Pancreas (tissue), 10 donors: ENCODE measurements around the gene CD58. TPM values are rescaled to one million over a fixed set of nuclear protein-coding genes. Genes with fewer than 3 reads are reported as not detected.

Experiments used
- ATAC-seq, 4 donors: fragments of 200-7000 bp; cut with Tn5 transposase; one replicate each; pipeline versions ENCODE4 v1.8.0 to v1.9.1; 2020; ENCODE audit warnings: mild to moderate bottlenecking in 4 of 4, moderate library complexity in 4 of 4
- DNase-seq, 6 donors: peaks; one replicate each; pipeline ENCODE4 v3.0.0-alpha.2; 2020
- FAIRE-seq: peaks from 2 replicates; lab custom pipeline; 2012; peaks lifted over from hg19 to GRCh38; lab: Jason Lieb, UNC
- H3K27ac ChIP-seq, 4 donors: fragments of 200-600 bp; sonication (generic); 1 replicate in 3 of 4; 2 replicates in 1 of 4; pipeline versions ENCODE4 v1.5.0 to v1.8.0; 2020
- H3K27me3 ChIP-seq, 4 donors: fragments of 200-600 bp; one replicate each; pipeline ENCODE4 v1.8.0; 2021
- H3K36me3 ChIP-seq, 3 donors: fragments of 200-600 bp; sonication (generic) in 1 of 3; one replicate each; pipeline versions ENCODE4 v1.5.0 to v1.8.0; 2020 to 2021
- H3K4me1 ChIP-seq, 3 donors: fragments of 200-600 bp; one replicate each; pipeline ENCODE4 v1.8.0; 2021
- H3K4me3 ChIP-seq, 4 donors: fragments of 200-600 bp; sonication (generic) in 2 of 4; one replicate each; pipeline versions ENCODE4 v1.5.0 to v1.8.0; 2020 to 2021
- H3K9me3 ChIP-seq, 4 donors: fragments of 200-600 bp; one replicate each; pipeline ENCODE4 v1.8.0; 2021
- CTCF ChIP-seq, 4 donors: fragments of 200-600 bp; sonication (generic) in 3 of 4; IDR thresholded peaks; one replicate each; pipeline versions ENCODE4 v1.5.0 to v1.8.0; 2021; ENCODE audit warnings: antibody characterized with exemption in 4 of 4
- WGBS, 2 donors: extraction: QIAGEN DNeasy Blood & Tissue Kit; methylation state at CpG; one replicate each; pipeline ENCODE4 v1.1.7; 2013; 5-methylcytosine and 5-hydroxymethylcytosine counted together
- intact Hi-C, 3 donors: fragments of 100-400 bp; cut with DNase I; formaldehyde crosslinking; loops; one replicate each; pipeline versions ENCODE4 v1.11.1 to v1.14.2; 2022
- polyA plus RNA-seq, 2 donors: library from polyadenylated mRNA; stranded (reverse); fragments of 200-250 nt; gene quantifications; one replicate each; pipeline ENCODE4 v1.2.3, GENCODE V29; 2013
- total RNA-seq, 6 donors: library from RNA; stranded (reverse); fragmentation: NEBNext Ultra II Directional in 4 of 6; extraction: Animal tissue kit (Norgen Biotek cat#: 25700) in 4 of 6; gene quantifications; one replicate each; pipeline versions ENCODE4 v1.2.1 to v1.2.4, GENCODE V29; 2021 to 2023
- donor health status: healthy with polysubstance abuse.
- donor health status: DM: no; HTN: no; CAD: no; lungs with moderate emphysema.
- donor health status: DM: no; HTN: no; CAD: no.
- donor health status: control.
- donor health status: control.
- donor health status: Bipolar disorder and iron deficiency.
- donor health status: DM: yes; HTN: yes; CAD: no.
- donor health status: DM: no; HTN: no; CAD: no.
- donor health status: DM: no; HTN: no; CAD: no.
- donor health status: DM: yes; HTN: yes; CAD: no.

CD58 gene
- total and polyA plus RNA-seq, 8 donors = 1.7 to 9.1 (median 4.0) TPM

DNA sequence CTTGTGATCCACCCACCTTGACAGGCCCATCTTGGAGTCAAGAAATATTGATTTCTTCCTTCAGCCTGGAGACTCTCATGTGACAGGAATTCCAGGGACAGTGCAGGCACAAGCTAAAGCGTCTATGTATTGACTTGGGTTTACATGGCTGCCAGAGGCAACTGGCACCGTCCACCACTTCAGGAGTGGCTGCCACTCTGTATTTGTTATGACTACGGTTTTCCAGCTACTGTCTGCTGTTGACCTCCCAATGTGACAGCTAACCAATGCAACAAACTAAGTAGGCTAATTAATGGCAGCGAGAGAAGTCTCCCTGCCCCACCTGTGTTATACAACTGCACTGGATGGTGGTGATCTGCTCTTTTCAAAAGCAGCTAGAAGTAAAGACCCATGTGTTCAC, 56.9 kb downstream of the CD58 start:
- WGBS, 2 donors = 67 to 87% methylated on average over 4 of the region's 4 CpGs
- no peak for FAIRE-seq

DNA sequence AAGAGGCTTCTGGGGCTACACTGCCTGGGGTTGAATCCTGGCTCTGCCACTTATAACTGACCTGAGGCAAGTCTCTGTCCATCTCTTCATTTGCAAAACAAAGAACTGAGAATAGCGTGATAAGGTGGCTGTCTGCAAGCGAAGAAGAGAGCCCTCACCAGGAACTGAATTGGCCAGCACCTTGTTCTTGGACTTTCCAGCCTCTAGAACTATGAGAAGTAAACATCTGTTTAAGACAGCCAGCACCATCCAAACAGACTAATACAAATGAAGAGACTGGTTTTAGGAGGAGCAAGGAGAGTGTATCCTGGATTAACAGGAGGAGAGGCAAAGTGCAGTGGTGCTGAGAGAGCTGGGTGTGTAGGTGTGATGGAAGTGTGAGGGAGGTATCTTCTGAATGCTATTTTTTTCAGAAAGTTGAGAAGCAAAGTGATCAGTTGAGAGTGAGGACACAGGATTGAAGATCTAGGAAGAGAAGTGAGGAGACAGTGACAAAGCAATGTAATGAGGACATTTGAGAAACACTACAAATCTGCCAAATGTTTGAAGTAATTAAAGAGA, 59.3 kb downstream of the CD58 start:
- DNase-seq (no peak), FAIRE-seq (no peak)
- intact Hi-C loops = no loop called here

More for the DNA sequence above, 56.9 kb downstream of the CD58 start:
- Histone ChIP-seq H3K9me3 (no peaks in the 10 kb centered on the region), H3K4me3 (no peak overlapping the region), H3K4me1 (no peaks in the 10 kb centered on the region), H3K27me3 (no peaks in the 10 kb centered on the region), H3K36me3 (no peaks in the 10 kb centered on the region), H3K27ac (no peak overlapping the region)
- intact Hi-C loops = no loop called here
- no peak for DNase-seq
- TF ChIP-seq CTCF (IDR thresholded peaks at IDR 0.05) = no peak
- no peak for ATAC-seq

GRCh38 chr1:116510361-116510760, 60.5 kb downstream of the CD58 start:
- intact Hi-C loops = no loop called here
- Histone ChIP-seq H3K9me3 (no peaks in the 10 kb centered on the region), H3K27me3 (no peaks in the 10 kb centered on the region), H3K4me1 (no peaks in the 10 kb centered on the region), H3K4me3 (no peak overlapping the region), H3K36me3 (no peaks in the 10 kb centered on the region), H3K27ac (no peak overlapping the region)
- no peak for DNase-seq
- FAIRE-seq = no peak
- TF ChIP-seq CTCF (IDR thresholded peaks at IDR 0.05) = no peak
- WGBS, 2 donors = 84 to 88% methylated on average over 4 of the region's 4 CpGs
- no peak for ATAC-seq

More for the DNA sequence above, 59.3 kb downstream of the CD58 start:
- Histone ChIP-seq H3K9me3 (no peaks in the 10 kb centered on the region), H3K36me3 (no peaks in the 10 kb centered on the region), H3K4me1 (no peaks in the 10 kb centered on the region), H3K27ac (no peak overlapping the region), H3K4me3 (no peak overlapping the region), H3K27me3 (no peaks in the 10 kb centered on the region)
- TF ChIP-seq CTCF (IDR thresholded peaks at IDR 0.05) = no peak
- ATAC-seq = no peak
- WGBS, 2 donors = 91 to 98% methylated on average over 2 of the region's 2 CpGs

DNA sequence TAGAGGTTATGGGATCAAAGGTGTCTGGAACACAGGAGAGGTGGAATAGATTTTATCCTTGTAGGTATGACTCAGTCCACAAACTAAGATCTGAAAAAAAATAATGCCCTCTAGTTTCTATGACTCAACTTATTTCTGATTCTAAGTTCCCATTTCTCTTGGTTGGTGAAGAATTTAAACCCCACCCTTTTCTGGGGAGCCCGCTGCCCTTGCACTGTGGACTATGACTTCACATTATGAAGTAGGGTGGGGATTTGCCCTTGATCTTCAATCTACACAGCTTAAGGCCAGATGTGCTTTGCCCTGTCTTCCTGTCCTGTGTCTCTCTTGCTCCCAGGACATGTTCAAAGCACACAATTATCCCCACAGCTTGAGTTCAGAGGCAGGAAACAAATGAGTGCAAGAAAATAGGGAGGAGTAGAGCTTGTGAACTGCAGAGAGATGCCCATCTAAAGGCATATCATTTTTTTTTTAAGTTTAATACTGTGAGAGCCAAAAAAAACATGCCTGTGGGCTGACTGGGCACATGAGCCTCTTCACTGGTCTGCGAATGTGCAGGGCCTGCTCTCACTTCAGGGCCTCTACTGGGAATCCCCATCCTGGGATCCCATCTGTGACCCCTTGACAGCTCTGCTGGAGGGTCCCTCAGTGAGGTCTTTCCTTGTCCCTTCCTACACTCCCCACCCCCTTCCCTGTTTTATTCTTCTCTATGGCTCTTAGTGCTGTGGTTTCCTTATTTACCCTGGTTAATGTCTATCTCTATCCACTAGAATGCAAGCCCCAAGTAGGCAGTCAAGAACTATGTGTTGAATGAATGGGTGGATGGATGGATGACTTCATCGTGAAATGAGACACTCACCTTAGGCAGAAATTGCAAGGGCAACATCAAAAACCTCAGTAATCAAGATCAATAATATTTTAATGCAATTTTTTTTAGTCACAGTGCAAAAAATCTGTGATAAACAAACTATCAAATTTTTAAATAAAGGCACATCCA, 61.5 kb downstream of the CD58 start:
- WGBS, 2 donors = 85 to 92% methylated on average over 3 of the region's 3 CpGs
- no peaks in the 10 kb centered on the region for H3K4me1 ChIP-seq
- H3K9me3 ChIP-seq = no peaks in the 10 kb centered on the region
- peak overlapping the region in 1 of 4 donors; percentile 5 for H3K27ac ChIP-seq
- DNase-seq = no peak
- no peak overlapping the region for H3K4me3 ChIP-seq
- no peaks in the 10 kb centered on the region for H3K27me3 ChIP-seq
- H3K36me3 ChIP-seq = no peaks in the 10 kb centered on the region
- TF ChIP-seq CTCF (IDR thresholded peaks at IDR 0.05) = no peak
- peak in 3 of 4 donors; percentile 29 to 52 (median 49) for ATAC-seq
- intact Hi-C loops = no loop called here
- FAIRE-seq = no peak
